Activated T-cell treated with anti-CD3 and anti-CD28 coated beads, Interleukin-2, amount 50 U/mL, for 1 hour (primary cell): Measurements from ENCODE around the gene EGR2.

Source experiments
- DNase-seq: peaks from one replicate; pipeline ENCODE4 v3.0.0-alpha.2; 2020

Gene EGR2

DNA sequence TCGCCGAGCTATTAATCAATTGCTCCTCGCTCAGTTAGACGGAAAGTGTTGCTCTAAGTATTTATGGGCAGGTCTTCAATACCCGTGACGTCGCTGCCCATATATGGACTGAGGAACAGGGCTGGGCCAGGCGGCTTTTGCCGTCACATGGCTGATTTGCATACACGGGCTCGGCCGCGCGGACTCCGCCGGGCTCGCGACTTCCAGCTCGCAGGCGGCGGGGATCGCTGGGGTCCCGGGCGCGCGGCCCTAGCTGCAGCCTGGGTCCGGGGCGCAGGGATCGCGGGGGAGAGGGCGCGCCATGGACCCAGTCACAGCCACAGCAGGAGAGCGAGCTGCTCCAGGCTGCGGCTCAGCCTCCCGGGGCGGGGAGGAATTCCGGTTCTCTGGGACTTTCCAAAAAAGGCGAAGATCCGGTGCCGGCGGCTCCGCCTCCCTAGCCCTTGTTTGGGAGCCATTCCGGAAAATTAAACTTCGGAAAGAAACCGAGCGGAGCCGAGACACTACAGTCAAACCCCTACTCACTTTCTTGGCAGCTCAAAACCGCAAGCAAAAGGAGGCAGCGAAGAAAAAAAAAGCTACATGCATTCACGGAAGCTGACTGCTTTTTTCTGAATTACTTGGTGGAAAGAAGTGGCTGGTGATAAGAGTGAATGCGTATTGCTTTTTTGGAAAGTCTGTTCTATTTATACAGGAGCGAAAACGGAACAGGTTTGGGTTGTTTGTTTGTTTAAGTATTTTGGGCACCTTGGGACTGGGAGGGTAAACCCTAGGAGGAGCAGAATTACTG, at the start of gene EGR2:
Gene EGR2 (minus strand): TSS at position 36 of the 790 bp plus-strand sequence. CDS start 337 bp downstream, outside the sequence.
- DNase-seq: peak; percentile 98

DNA sequence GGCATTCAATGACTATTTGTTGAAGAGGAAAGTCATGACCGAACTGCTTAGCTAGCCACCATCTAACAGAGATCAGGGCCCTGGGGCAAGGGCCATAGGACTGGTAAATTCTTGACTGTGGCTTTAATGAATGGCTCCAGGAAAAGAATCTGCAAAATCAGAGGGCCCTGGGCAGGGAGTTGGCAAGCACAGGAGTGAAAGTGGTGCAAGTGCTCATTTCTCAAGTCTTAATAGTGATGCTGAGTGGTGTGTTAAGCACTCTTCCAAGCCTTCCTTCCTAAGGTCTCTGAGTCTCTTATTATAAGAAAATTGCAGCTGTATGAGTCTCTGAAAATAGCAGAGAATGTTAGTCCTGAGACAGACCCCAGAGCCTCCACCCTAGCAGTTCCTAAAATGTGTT, 46.3 kb upstream of the EGR2 start:
- no peak for DNase-seq

DNA sequence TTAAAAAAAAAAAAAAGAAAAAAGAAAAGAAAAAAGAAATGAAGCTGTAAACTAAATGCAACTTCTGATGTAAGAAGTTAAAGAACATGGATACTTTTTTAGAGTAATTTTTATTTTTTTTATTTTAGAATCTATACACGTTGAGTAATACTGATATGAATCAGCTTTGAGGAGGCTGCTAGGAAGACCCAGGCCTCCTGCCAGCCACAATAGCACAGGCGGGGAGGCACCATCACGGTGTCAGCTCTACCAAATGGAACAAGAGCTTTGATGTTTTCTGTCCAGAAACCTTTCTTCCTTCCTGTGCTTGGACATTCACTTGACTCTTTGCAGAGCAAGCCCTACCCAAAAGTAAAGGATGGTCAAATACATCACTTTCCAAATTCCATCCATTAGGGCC, 45.3 kb upstream of the EGR2 start:
- no peak for DNase-seq

DNA sequence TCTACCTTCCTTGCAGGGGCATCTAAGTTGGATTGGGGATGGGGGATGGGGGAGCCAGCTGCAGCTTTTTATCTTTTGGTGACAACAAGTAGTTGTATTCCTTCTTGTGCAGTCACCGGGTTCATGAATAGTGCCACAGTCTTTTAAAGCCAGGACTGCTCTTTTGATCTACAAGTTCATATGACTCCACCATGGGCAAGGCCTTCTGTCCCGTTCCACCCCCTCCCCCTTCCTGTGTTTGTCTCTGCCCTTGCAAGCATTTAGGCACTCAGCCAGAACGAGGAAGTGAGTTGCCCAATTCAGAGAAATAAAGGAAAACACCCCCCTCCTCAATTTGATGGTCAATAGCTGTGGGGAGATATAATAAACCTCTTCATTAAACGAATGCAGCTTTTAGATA, 44.8 kb upstream of the EGR2 start:
- no peak for DNase-seq

DNA sequence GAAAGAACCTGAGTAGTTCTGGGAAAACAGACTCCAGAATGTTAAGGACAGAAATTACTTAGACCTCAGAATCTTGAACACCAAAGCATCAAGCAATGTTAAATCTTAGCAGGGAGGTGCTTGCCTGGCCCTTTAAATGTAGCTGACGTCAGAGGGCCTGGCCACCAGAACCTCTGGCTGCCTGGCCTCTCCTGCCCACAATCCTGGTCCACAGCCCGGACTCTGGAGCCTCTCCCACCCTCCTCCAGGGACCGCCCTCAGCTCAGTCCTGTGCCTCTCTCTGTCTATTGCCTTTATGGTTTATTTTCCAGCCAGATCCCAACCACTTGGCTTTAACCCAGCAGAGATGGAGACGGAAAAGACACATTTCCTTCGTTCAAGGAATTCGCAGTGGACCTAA, 42.2 kb upstream of the EGR2 start:
- DNase-seq: no peak

DNA sequence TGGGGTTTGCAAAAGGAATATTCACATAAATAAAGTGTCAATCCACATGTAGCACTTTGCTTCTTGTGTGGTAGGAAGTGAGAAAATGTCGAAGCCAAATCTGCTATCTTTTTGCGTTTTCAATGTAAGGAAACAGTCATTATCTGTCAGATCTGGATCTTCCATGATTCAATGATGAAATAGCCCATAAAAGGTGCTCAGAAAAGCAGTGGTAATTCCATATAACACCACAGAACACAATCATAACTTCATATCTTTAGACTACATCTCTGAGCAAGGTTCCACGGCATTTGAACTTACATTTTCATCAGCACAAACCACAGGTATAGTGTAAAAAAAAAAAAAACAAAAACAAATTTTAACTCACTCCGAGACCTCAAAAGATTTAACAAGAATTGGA, 39.9 kb upstream of the EGR2 start:
- no peak for DNase-seq

DNA sequence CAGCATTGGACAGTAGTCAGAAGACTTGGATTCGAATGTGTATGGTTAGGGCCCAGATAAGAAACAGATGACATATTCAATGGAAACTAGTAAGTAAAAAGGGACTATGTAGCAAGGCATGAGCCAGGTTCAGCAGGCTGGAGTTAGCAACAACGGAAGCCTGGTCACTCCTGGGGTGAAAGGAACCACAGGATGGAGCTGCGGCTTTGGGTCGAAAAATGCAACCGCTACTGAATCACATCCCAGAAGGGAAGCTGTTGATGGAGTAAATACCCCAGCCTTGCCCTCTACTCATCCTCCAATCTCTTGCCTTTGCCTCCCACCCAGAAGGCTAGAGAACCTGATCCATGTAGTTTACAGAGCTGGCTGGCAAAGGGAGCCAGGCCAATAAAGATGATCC, 37.5 kb upstream of the EGR2 start:
- DNase-seq: no peak

DNA sequence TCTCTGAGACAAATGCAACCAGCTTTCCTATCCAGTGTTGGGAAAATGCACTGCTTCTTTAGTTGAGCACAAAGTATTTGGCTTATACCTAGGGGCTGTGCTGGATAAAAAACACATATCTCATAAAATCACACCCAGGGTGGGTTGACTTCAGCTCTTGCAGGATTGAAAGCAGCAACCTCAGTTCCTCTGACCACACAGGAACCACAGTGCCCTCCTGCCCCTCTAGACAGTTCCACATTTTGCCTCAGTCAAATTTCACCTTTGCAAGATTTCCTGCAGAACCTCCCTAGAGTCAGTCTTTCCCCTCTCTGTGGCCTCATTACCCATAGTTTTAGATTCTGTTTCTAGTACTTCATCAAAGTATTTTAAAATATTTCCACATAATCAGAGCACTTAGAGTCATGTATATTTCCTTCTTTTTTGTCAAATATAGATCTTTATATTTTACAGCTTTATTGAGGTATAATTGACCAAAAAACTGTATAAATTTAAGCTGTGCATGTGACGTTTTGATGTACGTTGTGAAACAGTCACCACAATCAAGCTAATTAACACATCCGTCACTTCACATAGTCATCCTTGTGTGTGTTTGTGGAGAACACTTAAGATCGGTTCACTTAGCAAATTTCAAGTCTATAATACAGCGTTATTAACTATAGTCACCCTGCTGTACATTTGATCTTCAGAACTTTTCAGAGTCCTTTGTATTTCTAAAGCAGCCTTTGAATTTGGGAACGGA, 37.0 kb upstream of the EGR2 start:
- DNase-seq: no peak

DNA sequence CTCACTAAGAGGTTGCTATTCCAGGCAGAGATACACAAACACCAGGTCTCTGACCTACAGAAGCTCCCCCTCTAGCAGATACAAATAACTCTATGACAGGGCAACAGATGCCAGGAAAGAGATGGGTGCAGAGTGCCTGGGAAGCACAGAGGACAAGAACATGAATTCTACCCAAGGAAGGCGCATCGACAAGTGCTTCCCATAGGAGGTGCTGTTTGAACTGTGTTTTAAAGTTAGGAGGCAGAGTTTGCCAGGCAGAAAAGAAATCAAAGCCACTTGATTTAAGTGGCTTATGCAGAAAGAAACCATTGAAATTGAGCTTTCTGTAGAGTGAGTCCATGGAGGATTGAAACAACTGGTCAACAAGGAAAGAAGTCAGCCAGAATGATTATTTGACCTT, 35.3 kb upstream of the EGR2 start:
- no peak for DNase-seq

DNA sequence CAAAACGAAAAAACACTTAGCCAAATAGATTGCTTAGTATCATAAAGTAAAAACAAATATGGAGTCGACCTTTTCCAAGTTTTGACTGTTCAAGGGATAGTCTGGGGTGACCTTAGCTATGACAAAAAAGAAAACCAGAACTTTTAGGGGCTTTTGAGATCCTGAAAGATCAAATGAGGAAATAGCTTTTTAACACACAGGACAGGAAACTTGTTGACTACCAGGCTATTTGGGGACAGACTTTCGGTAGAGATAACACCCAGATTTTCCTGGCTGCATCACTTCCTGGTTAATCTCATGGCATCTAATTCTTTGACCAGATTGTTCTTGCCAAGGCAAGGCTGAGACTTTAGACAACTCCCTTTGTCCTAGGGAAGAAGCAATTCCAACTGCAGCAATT, 34.5 kb upstream of the EGR2 start:
- DNase-seq: no peak

DNA sequence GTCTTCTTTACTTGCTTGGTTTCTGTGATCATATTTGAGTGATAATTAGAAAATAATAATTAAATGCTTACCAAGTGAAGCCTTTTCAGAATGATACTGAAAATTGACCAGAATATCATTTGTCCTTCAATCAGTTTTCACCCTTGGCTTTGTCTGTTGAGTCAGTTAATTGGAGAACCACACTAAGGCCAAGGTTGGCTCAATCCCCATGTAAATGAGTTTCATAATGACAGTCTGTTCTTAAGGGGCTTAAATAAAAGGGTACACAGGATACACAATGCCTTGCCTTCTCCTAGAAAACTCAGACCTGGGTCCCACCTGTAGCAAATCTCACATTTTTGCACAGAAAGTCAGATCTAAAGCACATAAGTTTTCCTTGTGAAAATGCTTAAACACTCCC, 31.3 kb upstream of the EGR2 start:
- no peak for DNase-seq

DNA sequence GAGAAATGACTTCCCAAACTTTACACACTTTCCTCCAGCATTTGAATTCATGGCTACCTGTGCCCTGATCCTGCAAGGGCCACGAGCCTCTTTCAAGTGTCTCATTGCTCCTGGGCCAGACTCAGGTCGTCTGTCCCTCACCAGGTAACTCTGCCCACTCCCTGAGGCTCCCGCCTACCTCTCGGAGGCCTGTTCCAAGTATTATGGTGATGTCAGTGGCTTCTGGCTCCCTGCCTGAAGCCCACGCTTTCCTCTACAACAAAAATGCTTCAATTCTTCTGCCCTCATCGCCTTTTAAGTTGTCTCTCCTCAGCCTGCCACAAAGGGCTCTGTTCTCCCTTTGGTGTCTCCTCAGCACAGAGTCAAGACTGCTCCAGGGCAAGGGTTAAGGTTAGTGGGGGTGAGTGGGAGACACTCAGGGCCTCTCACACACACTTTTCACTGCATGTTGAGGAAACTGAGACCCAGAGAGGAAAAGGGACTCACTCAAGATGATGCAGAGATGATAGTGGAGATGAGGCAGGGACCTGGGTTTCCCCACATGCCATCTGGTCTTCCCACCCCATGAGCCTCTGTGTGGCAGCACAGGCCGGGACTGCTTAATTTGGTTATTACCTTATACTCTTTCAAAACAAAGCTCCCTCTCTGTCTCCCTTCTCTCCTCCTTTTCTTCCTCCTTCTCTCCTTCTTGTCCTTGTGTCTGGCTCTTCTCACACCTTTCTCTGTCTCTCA, 28.3 kb upstream of the EGR2 start:
- no peak for DNase-seq

DNA sequence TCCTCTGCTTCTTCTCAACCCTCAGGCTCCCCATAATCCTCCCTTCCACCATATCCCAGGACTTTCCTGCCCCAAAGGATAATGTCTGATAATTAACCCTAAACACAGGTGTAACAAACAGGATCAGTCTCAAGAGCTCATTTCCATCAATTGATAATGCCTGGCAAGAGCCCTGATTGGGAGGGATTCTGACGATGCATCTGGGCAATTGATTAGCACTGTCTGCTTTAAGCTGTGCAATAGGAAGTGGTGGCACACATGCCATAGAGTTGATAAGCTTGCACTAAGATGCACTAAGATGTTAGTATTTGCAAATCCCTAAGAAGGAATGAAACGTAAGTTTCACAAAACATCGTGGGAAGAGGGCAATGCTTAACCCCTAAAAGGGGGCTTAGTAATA, 27.4 kb upstream of the EGR2 start:
- DNase-seq: no peak

DNA sequence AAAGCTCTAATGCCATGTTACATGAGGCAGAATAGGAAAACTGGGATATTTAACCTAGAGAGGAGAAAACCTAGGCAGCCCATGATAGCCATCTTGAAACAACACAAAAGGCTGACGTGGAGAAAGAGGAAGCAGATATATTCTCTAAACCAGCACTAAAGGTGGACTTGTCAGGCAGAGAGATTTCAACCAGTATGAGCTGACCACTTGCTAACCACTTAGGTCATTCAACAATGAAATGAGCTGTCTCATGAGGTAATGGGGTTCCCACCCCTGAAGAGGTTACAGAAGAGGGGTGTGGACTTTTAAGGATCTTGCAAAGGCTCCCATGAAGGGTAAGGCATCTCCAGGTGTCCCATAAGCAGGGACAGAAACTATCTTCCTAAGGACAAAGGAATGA, 26.8 kb upstream of the EGR2 start:
- DNase-seq: no peak

DNA sequence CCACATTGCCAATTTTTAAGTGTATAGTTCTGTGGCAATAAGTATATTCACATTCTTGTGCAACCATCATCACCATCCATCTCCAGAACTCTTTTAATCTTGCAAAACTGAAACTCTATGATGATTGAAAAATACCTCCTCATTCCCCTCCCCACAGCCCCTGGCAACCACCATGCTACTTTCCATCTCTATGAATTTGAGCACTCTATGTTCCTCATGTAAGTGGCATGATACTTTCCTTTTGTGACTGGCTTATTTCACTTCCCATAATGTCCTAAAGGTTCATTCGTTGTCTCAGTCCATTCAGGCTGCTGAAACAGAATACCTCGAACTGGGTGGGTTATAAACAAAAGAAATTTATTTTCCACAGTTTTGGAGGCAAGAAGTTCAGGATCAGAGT, 23.4 kb upstream of the EGR2 start:
- no peak for DNase-seq

DNA sequence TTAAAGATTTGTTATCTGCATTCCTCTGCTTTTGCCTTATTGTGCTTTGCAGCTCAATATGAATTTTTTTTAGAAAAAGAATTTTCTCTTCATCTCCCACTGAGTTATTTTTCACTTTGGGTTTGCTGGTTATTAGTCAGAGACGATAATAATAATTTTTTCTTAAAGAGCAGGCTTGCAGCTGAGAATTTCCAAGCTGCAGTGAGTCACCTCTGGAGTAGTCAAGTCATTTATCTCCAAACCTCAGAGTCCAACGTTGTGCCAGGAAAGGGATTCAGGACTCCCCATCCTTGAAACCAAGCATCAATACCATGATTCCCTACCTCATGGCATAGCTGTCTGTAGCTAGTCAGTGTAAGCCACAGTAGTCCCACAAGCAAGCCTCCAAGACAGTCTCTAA, 15.2 kb upstream of the EGR2 start:
- no peak for DNase-seq

DNA sequence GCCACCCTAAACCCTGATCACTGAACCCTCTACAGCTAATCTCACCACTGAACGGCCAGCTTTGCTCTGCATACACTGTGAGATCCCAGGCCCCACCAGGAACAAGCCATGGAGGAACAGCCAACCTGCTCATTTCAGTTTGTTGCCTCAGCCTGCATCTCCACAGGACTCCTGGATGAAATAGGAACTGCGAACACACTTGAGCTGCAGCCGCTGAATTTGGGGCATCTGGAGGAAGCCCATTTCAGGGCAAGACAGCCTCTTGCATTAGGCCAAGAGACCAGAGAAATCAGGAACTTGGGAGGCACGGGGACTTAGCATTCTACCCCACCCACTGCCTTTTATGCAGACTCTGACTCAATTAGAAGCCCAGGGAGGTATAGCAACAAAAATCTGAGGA, 14.5 kb upstream of the EGR2 start:
- no peak for DNase-seq

DNA sequence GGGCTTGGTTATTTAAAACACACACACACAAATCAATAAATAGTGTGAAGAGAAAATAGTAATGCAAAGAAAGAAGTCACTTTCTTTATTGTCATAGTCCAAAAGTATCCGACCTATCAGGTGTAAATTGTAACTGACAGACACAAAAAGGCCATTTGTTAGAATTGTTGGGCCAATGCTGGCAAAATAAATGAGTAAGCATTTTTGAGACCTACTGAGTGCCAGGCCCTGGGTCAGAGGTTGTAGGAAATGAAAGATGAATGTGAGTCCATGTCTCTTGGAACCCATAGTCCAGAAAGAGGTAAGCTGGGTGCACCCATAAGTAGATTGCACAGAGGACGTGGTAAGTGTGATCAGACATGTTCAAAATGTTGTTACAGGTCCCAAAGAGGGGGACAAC, 13.5 kb upstream of the EGR2 start:
- no peak for DNase-seq

DNA sequence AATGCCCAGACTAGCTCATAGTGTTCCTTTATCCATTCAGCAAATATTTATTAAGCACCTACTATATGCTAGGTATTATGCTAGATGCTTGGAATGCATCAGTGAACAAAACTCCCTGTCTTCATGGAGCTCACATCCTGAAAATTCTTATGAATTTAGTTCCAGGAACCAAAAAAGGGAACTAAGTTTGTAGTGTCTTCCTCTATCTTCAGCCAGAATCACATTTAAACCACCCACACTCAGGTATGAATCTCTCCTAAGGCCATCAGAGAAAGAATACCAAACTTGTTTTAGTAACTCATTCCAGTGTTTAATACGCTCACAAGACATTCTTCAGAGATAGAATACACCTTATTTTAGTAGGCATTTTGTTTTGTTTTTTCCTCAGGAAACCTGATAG, 10.1 kb upstream of the EGR2 start:
- DNase-seq: no peak

DNA sequence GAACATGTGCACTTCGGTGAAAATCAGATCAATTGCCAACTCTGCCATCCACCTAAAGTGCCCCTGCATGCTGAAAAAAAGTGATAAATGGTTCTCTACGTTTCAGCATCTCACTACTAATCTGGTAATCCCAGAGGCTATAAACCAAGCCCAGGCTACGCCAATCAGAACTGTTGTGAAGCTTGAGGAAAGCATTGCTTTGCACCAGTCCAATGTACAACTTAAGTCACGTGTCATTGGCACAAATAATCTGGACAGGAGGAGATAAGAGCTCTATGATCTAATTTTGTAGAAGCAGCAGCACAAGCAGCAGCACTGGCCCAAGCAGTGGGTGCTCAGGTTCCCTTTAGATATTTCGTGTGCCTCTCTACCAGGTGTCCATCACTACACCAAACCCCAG, 4.4 kb upstream of the EGR2 start:
- no peak for DNase-seq

DNA sequence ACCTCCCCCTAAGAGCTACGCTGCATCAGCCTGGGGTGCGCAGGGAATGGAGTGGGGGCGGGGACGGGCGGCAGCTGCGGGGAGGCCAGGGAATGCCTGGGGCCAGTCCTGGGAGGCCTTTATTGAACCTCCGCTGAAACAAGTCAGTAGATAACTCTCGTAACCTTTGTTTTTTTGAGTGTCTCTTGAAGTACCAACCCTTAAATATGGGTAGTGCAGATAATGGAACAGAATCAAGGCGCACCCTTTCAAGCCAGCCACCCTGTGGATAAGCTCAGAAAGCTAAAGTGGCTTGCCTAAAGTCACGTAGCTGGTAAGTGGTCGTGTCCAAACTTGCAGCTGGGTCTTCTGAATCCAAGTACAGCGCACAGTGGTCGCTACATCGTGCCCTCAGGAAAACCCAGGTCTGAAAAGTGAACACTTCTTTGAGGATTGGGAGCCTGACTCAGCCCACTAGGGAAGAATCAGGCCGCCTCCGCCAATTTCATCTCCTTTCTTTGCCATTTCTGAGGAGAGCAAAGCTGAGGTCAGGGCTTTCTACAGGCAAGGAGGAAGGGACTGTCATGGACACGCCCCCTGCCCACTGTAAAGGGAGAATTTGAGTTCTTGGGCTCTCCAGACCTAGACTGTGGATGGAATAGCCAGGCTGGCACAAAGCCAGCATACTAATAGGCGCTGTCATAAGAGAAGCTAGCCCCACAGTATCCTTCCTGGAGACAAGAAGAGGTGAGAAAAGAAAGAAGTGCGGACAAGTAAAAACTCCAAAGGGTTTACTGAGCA, 3.2 kb upstream of the EGR2 start:
- DNase-seq: peak; percentile 22

DNA sequence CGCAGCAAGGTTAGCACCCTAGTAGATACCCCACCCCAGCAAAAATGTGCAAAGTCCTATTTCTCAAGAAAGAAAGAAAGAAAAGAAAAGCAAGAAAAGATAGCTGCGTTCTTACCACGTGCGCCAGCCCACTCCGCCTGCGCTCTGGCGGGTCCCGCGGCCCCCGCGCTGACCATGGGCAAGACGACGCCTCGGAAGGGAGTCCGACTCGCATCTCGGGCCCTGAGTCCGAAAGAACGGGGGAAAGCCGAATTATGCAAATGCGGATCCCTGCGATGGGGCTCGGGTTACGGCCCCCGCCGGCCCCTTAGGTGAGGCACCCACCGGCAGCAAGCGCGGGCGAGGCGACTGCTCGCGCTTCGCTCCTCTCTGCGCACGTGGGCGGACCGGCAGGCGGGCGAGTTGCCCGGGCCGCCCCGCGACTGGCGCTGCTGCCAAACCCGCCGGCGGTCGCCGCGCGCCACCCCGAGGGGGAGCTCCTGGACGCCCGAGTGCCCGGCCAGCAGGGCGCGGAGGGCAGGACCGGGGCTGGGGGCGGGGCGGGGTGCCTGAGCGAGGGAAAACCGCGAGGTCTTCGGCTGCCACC, 2.4 kb upstream of the EGR2 start:
- peak; percentile 69 for DNase-seq
